Gastrocnemius medialis (tissue), 4 donors: ENCODE measurements around the gene GNG2. TPM values are rescaled to one million over a fixed set of nuclear protein-coding genes. Genes with fewer than 3 reads are reported as not detected.
A peak's percentile ranks its signal among the peaks of the same experiment; 100 is the strongest.

Experiments
- ATAC-seq, 2 donors: fragments of 150-250 bp; one replicate each; pipeline ENCODE4 v1.9.1; 2016
- DNase-seq, 2 donors: peaks; one replicate each; pipeline ENCODE4 v3.0.0-alpha.2; 2019
- H3K27ac ChIP-seq, 4 donors: fragments of 200-600 bp; sonication (generic); 1 replicate in 1 of 4; 2 replicates in 3 of 4; pipeline ENCODE4 v1.5.1; 2016 to 2018; ENCODE audit warnings: mild to moderate bottlenecking in 2 of 4, moderate library complexity in 1 of 4
- H3K27me3 ChIP-seq, 3 donors: fragments of 200-600 bp; sonication (generic) in 2 of 3; 1 replicate in 1 of 3; 2 replicates in 2 of 3; pipeline versions ENCODE4 v1.5.1 to v1.6.0; 2016 to 2019; ENCODE audit warnings: mild to moderate bottlenecking in 1 of 3, moderate library complexity in 1 of 3
- H3K36me3 ChIP-seq, 2 donors: fragments of 200-600 bp; sonication (generic) in 1 of 2; one replicate each; pipeline ENCODE4 v1.5.1; 2017 to 2018
- H3K4me1 ChIP-seq, 2 donors: fragments of 200-600 bp; sonication (generic) in 1 of 2; one replicate each; pipeline ENCODE4 v1.5.1; 2016 to 2017; ENCODE audit warnings: mild to moderate bottlenecking in 2 of 2
- H3K4me3 ChIP-seq, 4 donors: fragments of 200-600 bp; sonication (generic) in 3 of 4; 1 replicate in 1 of 4; 2 replicates in 3 of 4; pipeline ENCODE4 v1.5.1; 2016 to 2019; ENCODE audit warnings: mild to moderate bottlenecking in 2 of 4
- H3K9me3 ChIP-seq, 3 donors: fragments of 200-600 bp; sonication (generic) in 2 of 3; 1 replicate in 1 of 3; 2 replicates in 2 of 3; pipeline ENCODE4 v1.5.1; 2016 to 2019
- CTCF ChIP-seq, 5 experiments: fragments of 450-650 bp in 3 of 5; fragments of 200-600 bp in 2 of 5; sonication (generic) in 2 of 5; IDR thresholded peaks in 4 of 5; conservative IDR thresholded peaks in 1 of 5; 1 replicate in 4 of 5; 2 replicates in 1 of 5; pipeline ENCODE4 v1.5.1; 2016 to 2019; ENCODE audit warnings: antibody characterized with exemption in 5 of 5, mild to moderate bottlenecking in 3 of 5, moderate library complexity in 3 of 5
- POLR2A ChIP-seq, 2 donors: fragments of 450-650 bp; IDR thresholded peaks; one replicate each; pipeline ENCODE4 v1.6.1; 2017; ENCODE audit warnings: antibody characterized with exemption in 2 of 2, mild to moderate bottlenecking in 2 of 2, moderate library complexity in 2 of 2
- in situ Hi-C, 4 donors: fragments of 200-750 bp; cut with MboI; loops; one replicate each; pipeline versions ENCODE4 v1.15.0 to v1.8.0; 2017; ENCODE audit warnings: low sequenced_read_pairs in 4 of 4
- intact Hi-C: fragments of 100-400 bp; cut with DNase I; formaldehyde crosslinking; loops from one replicate; pipeline ENCODE4 v1.15.1; 2023; ENCODE audit warnings: low total_unique reads
- total RNA-seq, 4 donors: library from RNA; depleted of rRNA; stranded (reverse); fragments of >200 nt; gene quantifications; one replicate each; pipeline versions ENCODE4 v1.1.0 to v1.2.3, GENCODE V29; 2016

GNG2 gene
- total RNA-seq, 4 donors from 2014 or later: 0.41 to 4.9 (median 2.2) TPM

GRCh38 chr14:51856792-51857296 lies 3.6 kb upstream of the GNG2 start:
- Histone ChIP-seq H3K4me3 (no peak overlapping the region), H3K27ac (no peak overlapping the region), H3K36me3 (no peaks in the 10 kb centered on the region), H3K4me1 (peaks cover 4 to 7% of the 10 kb centered on the region in 2 donors), H3K27me3 (peaks cover 0 to 3% (median 0%) of the 10 kb centered on the region in 3 donors), H3K9me3 (no peaks in the 10 kb centered on the region)
- DNase-seq: no peak
- TF ChIP-seq CTCF (IDR thresholded peaks at IDR 0.05 in 4 of 5, conservative IDR thresholded peaks at IDR 0.05 in 1 of 5) (no peak), POLR2A (IDR thresholded peaks at IDR 0.05) (no peak)
- in situ Hi-C loops (no loop called here), intact Hi-C loops (no loop called here)
- no peak for ATAC-seq

GRCh38 chr14:51859131-51859530 lies 1.3 kb upstream of the GNG2 start:
- ATAC-seq (no peak), DNase-seq (no peak)
- H3K27me3 ChIP-seq: peaks cover 0 to 3% (median 0%) of the 10 kb centered on the region in 3 donors
- intact Hi-C loops: no loop called here
- H3K9me3 ChIP-seq: no peaks in the 10 kb centered on the region
- in situ Hi-C loops: no loop called here
- peaks cover 4 to 7% of the 10 kb centered on the region in 2 donors for H3K4me1 ChIP-seq
- H3K36me3 ChIP-seq: no peaks in the 10 kb centered on the region
- TF ChIP-seq CTCF (IDR thresholded peaks at IDR 0.05 in 4 of 5, conservative IDR thresholded peaks at IDR 0.05 in 1 of 5): no peak
- no peak for TF ChIP-seq POLR2A (IDR thresholded peaks at IDR 0.05)
- H3K4me3 ChIP-seq: no peak overlapping the region
- no peak overlapping the region for H3K27ac ChIP-seq

GRCh38 chr14:51860825-51861499 lies 550 bp downstream of the GNG2 start:
- intact Hi-C loops (no loop called here), in situ Hi-C loops (no loop called here)
- H3K4me1 ChIP-seq: peaks cover 4 to 7% of the 10 kb centered on the region in 2 donors
- DNase-seq: no peak
- no peaks in the 10 kb centered on the region for H3K9me3 ChIP-seq
- H3K27me3 ChIP-seq: peaks cover 0 to 3% (median 2%) of the 10 kb centered on the region in 3 donors
- ATAC-seq: peak; percentile 15 to 30
- peak overlapping the region; percentile 5 to 36 (median 21) for H3K27ac ChIP-seq
- TF ChIP-seq CTCF (IDR thresholded peaks at IDR 0.05 in 4 of 5, conservative IDR thresholded peaks at IDR 0.05 in 1 of 5): no peak
- no peak for TF ChIP-seq POLR2A (IDR thresholded peaks at IDR 0.05)
- no peaks in the 10 kb centered on the region for H3K36me3 ChIP-seq
- H3K4me3 ChIP-seq: peak overlapping the region; percentile 33 to 64 (median 52)

GRCh38 chr14:51862176-51862796 lies 1.9 kb downstream of the GNG2 start:
- Histone ChIP-seq H3K9me3 (no peaks in the 10 kb centered on the region), H3K36me3 (no peaks in the 10 kb centered on the region), H3K27ac (no peak overlapping the region), H3K4me1 (peaks cover 4 to 7% of the 10 kb centered on the region in 2 donors), H3K27me3 (peaks cover 0 to 3% (median 2%) of the 10 kb centered on the region in 3 donors), H3K4me3 (peak overlapping the region in 3 of 4 donors; percentile 7 to 64 (median 51))
- intact Hi-C loops: no loop called here
- ATAC-seq (no peak), DNase-seq (no peak)
- no peak for TF ChIP-seq POLR2A (IDR thresholded peaks at IDR 0.05)
- no peak for TF ChIP-seq CTCF (IDR thresholded peaks at IDR 0.05 in 4 of 5, conservative IDR thresholded peaks at IDR 0.05 in 1 of 5)
- in situ Hi-C loops: no loop called here
